Measurements from ENCODE around the gene LRIG3.
"Not testable (repeated sequence)": the region's sequence is repeated elsewhere in the genome, so short reads cannot be mapped to it uniquely, and the experiment has no call there.

The LRIG3 gene

GRCh38 chr12:58931518-58931917, 11.2 kb upstream of the LRIG3 start:
- no peak for DNase-seq

- no peak for DNase-seq
These were observed 10.5 kb upstream of the LRIG3 start for GRCh38 chr12:58930770-58931324.

GRCh38 chr12:58927120-58927519, 6.8 kb upstream of the LRIG3 start:
- no peak for DNase-seq

- no peak for DNase-seq
These were observed 6.3 kb upstream of the LRIG3 start for GRCh38 chr12:58926586-58926985.

GRCh38 chr12:58925751-58926150, 5.4 kb upstream of the LRIG3 start:
- no peak for DNase-seq

GRCh38 chr12:58925111-58925611, 4.9 kb upstream of the LRIG3 start:
- DNase-seq, result no peak

GRCh38 chr12:58924652-58925051, 4.3 kb upstream of the LRIG3 start:
- DNase-seq, result no peak

- DNase-seq, result no peak
These were observed 3.5 kb upstream of the LRIG3 start for GRCh38 chr12:58923781-58924180.

- DNase-seq, result no peak
These were observed 2.5 kb upstream of the LRIG3 start for GRCh38 chr12:58922849-58923248.

GRCh38 chr12:58920961-58921861, 907 bp upstream of the LRIG3 start:
- DNase-seq, result no peak

GRCh38 chr12:58919231-58920101, 838 bp downstream of the LRIG3 start:
- no peak for DNase-seq

GRCh38 chr12:58918469-58918844, 1.8 kb downstream of the LRIG3 start:
- DNase-seq, result no peak

- no peak for DNase-seq
These were observed 2.4 kb downstream of the LRIG3 start for GRCh38 chr12:58917699-58918468.

- no peak for DNase-seq
These were observed 3.3 kb downstream of the LRIG3 start for GRCh38 chr12:58916921-58917511.

GRCh38 chr12:58916161-58916621, 4.1 kb downstream of the LRIG3 start:
- DNase-seq, result no peak

GRCh38 chr12:58915634-58916033, 4.7 kb downstream of the LRIG3 start:
- DNase-seq, result no peak

GRCh38 chr12:58915037-58915436, 5.3 kb downstream of the LRIG3 start:
- no peak for DNase-seq

GRCh38 chr12:58914457-58914856, 5.8 kb downstream of the LRIG3 start:
- DNase-seq, result no peak

GRCh38 chr12:58907391-58907790, 12.9 kb downstream of the LRIG3 start:
- DNase-seq, result no peak

GRCh38 chr12:58906917-58907316, 13.4 kb downstream of the LRIG3 start:
- DNase-seq, result no peak

- no peak for DNase-seq
These were observed 14.9 kb downstream of the LRIG3 start for GRCh38 chr12:58905422-58905821.

GRCh38 chr12:58902726-58903125, 17.6 kb downstream of the LRIG3 start:
- DNase-seq, result not testable (repeated sequence)

Data from cerebellar nuclear complex (tissue), 1 donor.